Measurements from ENCODE around the gene FGFR4.

Gene FGFR4

DNA sequence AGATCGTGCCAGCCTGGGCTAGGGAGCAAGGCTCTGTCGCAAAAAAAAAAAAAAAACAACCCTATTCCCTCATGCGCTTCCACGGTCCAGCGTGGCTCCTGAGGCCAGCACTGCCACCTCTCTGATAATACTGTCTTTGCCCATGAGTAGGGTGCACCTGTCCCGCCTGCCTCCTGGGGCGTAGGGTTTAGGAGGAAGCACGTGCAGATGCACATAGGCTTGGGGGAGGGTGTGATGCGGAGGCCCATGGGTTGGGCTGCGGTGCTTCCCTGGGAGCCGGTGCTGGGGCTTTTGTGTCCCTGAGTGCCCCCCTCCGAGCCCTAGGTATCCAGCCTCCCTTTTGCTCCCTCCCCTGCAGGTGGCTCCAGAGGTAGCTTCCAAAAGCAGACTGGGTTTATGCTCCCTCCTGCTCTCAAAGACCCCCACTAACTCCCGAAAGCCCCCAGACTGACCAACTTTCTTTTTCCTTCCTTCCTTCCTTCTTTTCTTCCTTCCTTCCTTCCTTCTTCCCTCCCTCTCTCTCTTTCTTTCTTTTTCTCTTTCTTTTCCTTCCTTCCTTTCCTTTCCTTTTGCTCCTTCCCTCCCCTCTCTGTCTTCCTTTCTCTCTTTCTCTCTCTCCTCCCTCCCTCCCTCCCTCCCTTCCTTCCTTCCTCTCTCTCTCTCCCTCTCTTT, 12.8 kb downstream of the FGFR4 start:
- DNase-seq: no peak
- no peak overlapping the region for H2BK5ac ChIP-seq (ENCODE audit: low read depth, low read length, poor library complexity, severe bottlenecking)
- no peak overlapping the region for H3K4me3 ChIP-seq (ENCODE audit: insufficient read depth in 1 of 2, low read depth in 1 of 2, low read length in 2 of 2)
- no peak overlapping the region for H3K23ac ChIP-seq (ENCODE audit: low read length in 2 of 2)
- no peak overlapping the region for H3K27ac ChIP-seq (ENCODE audit: low read length, poor library complexity, severe bottlenecking)
- peak overlapping the region; percentile 88 for H2AK5ac ChIP-seq (ENCODE audit: low read length, severe bottlenecking)
- H2AFZ ChIP-seq (ENCODE audit: low read depth, low read length): no peak overlapping the region
- H3K14ac ChIP-seq (ENCODE audit: low read length in 2 of 2): no peak overlapping the region
- H3K27me3 ChIP-seq (ENCODE audit: control insufficient read depth in 1 of 2, insufficient read depth in 1 of 2, low read length in 2 of 2): peaks cover 0 to 29% of the 10 kb centered on the region in 2 experiments
- no peak overlapping the region for H3K9ac ChIP-seq (ENCODE audit: low read length)
- no peak overlapping the region for H3K18ac ChIP-seq (ENCODE audit: low read depth in 1 of 2, low read length in 2 of 2)
- H3K4ac ChIP-seq (ENCODE audit: low read depth in 1 of 2, low read length in 2 of 2): no peak overlapping the region
- H2BK15ac ChIP-seq (ENCODE audit: low read depth, poor library complexity, severe bottlenecking): peak overlapping the region; percentile 84
- peaks cover 60% of the 10 kb centered on the region for H3K4me1 ChIP-seq (ENCODE audit: control insufficient read depth, insufficient read depth, low read depth, low read length)
- H3K36me3 ChIP-seq (ENCODE audit: control insufficient read depth in 1 of 2, insufficient read depth in 2 of 2, low read depth in 1 of 2, low read length in 2 of 2): peaks cover 0 to 36% of the 10 kb centered on the region in 2 experiments
- peaks cover 2% of the 10 kb centered on the region for H3K79me1 ChIP-seq (replicated peaks; ENCODE audit: low read length, poor library complexity, severe bottlenecking)
- H4K8ac ChIP-seq (ENCODE audit: low read length): no peak overlapping the region
- H4K91ac ChIP-seq (ENCODE audit: low read length): no peak overlapping the region
- H2BK12ac ChIP-seq (ENCODE audit: low read length in 2 of 2): no peak overlapping the region
- H2BK120ac ChIP-seq (ENCODE audit: low read depth, low read length): no peak overlapping the region
- WGBS: 64% methylated on average over 13 of the region's 13 CpGs
- H3K9me3 ChIP-seq (ENCODE audit: control insufficient read depth, low read length): no peaks in the 10 kb centered on the region
- H3K4me2 ChIP-seq (ENCODE audit: low read length, poor library complexity, severe bottlenecking): no peak overlapping the region

- no peak overlapping the region for H2BK5ac ChIP-seq (ENCODE audit: low read depth, low read length, poor library complexity, severe bottlenecking)
- peaks cover 0 to 27% of the 10 kb centered on the region in 2 experiments for H3K36me3 ChIP-seq (ENCODE audit: control insufficient read depth in 1 of 2, insufficient read depth in 2 of 2, low read depth in 1 of 2, low read length in 2 of 2)
- peak overlapping the region in 1 of 2 experiments; percentile 26 for H3K4ac ChIP-seq (ENCODE audit: low read depth in 1 of 2, low read length in 2 of 2)
- H3K4me3 ChIP-seq (ENCODE audit: insufficient read depth in 1 of 2, low read depth in 1 of 2, low read length in 2 of 2): no peak overlapping the region
- H3K27ac ChIP-seq (ENCODE audit: low read length, poor library complexity, severe bottlenecking): no peak overlapping the region
- H2AK5ac ChIP-seq (ENCODE audit: low read length, severe bottlenecking): peak overlapping the region; percentile 16
- no peak overlapping the region for H3K23ac ChIP-seq (ENCODE audit: low read length in 2 of 2)
- H3K18ac ChIP-seq (ENCODE audit: low read depth in 1 of 2, low read length in 2 of 2): no peak overlapping the region
- no peak overlapping the region for H2AFZ ChIP-seq (ENCODE audit: low read depth, low read length)
- no peak overlapping the region for H3K9ac ChIP-seq (ENCODE audit: low read length)
- no peak overlapping the region for H2BK15ac ChIP-seq (ENCODE audit: low read depth, poor library complexity, severe bottlenecking)
- peak overlapping the region; percentile 19 for H4K8ac ChIP-seq (ENCODE audit: low read length)
- peaks cover 48% of the 10 kb centered on the region for H3K4me1 ChIP-seq (ENCODE audit: control insufficient read depth, insufficient read depth, low read depth, low read length)
- peaks cover 0 to 34% of the 10 kb centered on the region in 2 experiments for H3K27me3 ChIP-seq (ENCODE audit: control insufficient read depth in 1 of 2, insufficient read depth in 1 of 2, low read length in 2 of 2)
- H2BK12ac ChIP-seq (ENCODE audit: low read length in 2 of 2): peak overlapping the region in 1 of 2 experiments; percentile 45
- no peak overlapping the region for H3K4me2 ChIP-seq (ENCODE audit: low read length, poor library complexity, severe bottlenecking)
- no peak overlapping the region for H3K14ac ChIP-seq (ENCODE audit: low read length in 2 of 2)
- DNase-seq: peak; percentile 45
- 48% methylated on average over 6 of the region's 6 CpGs for WGBS
- no peak overlapping the region for H2BK120ac ChIP-seq (ENCODE audit: low read depth, low read length)
- H3K9me3 ChIP-seq (ENCODE audit: control insufficient read depth, low read length): no peaks in the 10 kb centered on the region
- peak overlapping the region; percentile 59 for H4K91ac ChIP-seq (ENCODE audit: low read length)
- peaks cover 2% of the 10 kb centered on the region for H3K79me1 ChIP-seq (replicated peaks; ENCODE audit: low read length, poor library complexity, severe bottlenecking)
These were observed 14.0 kb downstream of the FGFR4 start for GRCh38 chr5:177100714-177101121.

DNA sequence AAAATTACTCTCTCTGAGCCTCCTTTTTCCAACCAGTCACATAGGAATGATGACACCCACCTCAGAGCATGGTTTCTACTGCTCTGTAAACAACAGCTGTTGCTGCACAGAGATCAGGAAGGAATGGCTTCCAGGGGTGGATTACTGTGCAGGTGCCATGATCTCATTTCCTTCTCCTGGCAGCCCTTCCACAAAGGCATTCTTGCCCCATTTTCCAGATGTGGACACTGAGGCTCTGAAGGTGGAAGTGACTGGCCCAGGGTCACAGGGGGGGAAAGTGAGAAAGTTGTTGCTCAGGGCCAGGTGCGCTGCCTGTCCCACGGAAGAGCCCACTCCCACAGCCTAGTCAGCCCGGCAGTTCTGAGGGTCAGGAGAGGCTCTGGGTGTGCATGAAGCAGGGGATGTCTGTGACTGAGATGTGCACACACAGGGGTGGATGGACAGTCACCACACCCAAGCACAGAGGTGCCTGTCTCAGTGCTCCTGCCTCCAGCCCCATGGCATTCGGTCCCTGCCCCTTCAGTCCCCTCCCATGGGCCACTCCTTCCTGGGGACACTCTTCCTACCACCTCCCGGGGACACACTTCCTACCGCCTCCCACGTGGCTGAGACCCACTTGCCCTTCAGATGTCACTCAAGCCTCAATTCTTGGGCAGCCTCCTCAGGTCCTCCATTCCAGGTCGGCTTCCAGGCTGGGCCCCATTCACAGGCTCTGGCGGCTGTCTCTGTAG, 17.0 kb downstream of the FGFR4 start:
- Histone ChIP-seq H3K79me1 (replicated peaks; ENCODE audit: low read length, poor library complexity, severe bottlenecking) (no peaks in the 10 kb centered on the region), H3K4me3 (ENCODE audit: insufficient read depth in 1 of 2, low read depth in 1 of 2, low read length in 2 of 2) (no peak overlapping the region), H3K36me3 (ENCODE audit: control insufficient read depth in 1 of 2, insufficient read depth in 2 of 2, low read depth in 1 of 2, low read length in 2 of 2) (no peaks in the 10 kb centered on the region), H3K27ac (ENCODE audit: low read length, poor library complexity, severe bottlenecking) (no peak overlapping the region), H3K23ac (ENCODE audit: low read length in 2 of 2) (no peak overlapping the region), H2BK5ac (ENCODE audit: low read depth, low read length, poor library complexity, severe bottlenecking) (no peak overlapping the region), H3K9me3 (ENCODE audit: control insufficient read depth, low read length) (no peaks in the 10 kb centered on the region), H2AFZ (ENCODE audit: low read depth, low read length) (no peak overlapping the region), H2BK12ac (ENCODE audit: low read length in 2 of 2) (peak overlapping the region in 1 of 2 experiments; percentile 45), H3K4ac (ENCODE audit: low read depth in 1 of 2, low read length in 2 of 2) (no peak overlapping the region), H2BK120ac (ENCODE audit: low read depth, low read length) (no peak overlapping the region), H4K91ac (ENCODE audit: low read length) (no peak overlapping the region), H4K8ac (ENCODE audit: low read length) (no peak overlapping the region), H2AK5ac (ENCODE audit: low read length, severe bottlenecking) (no peak overlapping the region), H2BK15ac (ENCODE audit: low read depth, poor library complexity, severe bottlenecking) (no peak overlapping the region), H3K4me1 (ENCODE audit: control insufficient read depth, insufficient read depth, low read depth, low read length) (peaks cover 29% of the 10 kb centered on the region), H3K27me3 (ENCODE audit: control insufficient read depth in 1 of 2, insufficient read depth in 1 of 2, low read length in 2 of 2) (peaks cover 0 to 36% of the 10 kb centered on the region in 2 experiments), H3K14ac (ENCODE audit: low read length in 2 of 2) (peak overlapping the region in 1 of 2 experiments; percentile 26), H3K4me2 (ENCODE audit: low read length, poor library complexity, severe bottlenecking) (no peak overlapping the region), H3K9ac (ENCODE audit: low read length) (no peak overlapping the region), H3K18ac (ENCODE audit: low read depth in 1 of 2, low read length in 2 of 2) (no peak overlapping the region)
- peak; percentile 55 for DNase-seq
- WGBS: 67% methylated on average over 8 of the region's 9 CpGs

- DNase-seq: no peak
- Histone ChIP-seq H4K8ac (ENCODE audit: low read length) (no peak overlapping the region), H3K27me3 (ENCODE audit: control insufficient read depth in 1 of 2, insufficient read depth in 1 of 2, low read length in 2 of 2) (peaks cover 0 to 29% of the 10 kb centered on the region in 2 experiments), H3K23ac (ENCODE audit: low read length in 2 of 2) (no peak overlapping the region), H3K9ac (ENCODE audit: low read length) (no peak overlapping the region), H3K4me1 (ENCODE audit: control insufficient read depth, insufficient read depth, low read depth, low read length) (peaks cover 14% of the 10 kb centered on the region), H2BK12ac (ENCODE audit: low read length in 2 of 2) (no peak overlapping the region), H4K91ac (ENCODE audit: low read length) (no peak overlapping the region), H2AFZ (ENCODE audit: low read depth, low read length) (no peak overlapping the region), H3K4me2 (ENCODE audit: low read length, poor library complexity, severe bottlenecking) (no peak overlapping the region), H3K79me1 (replicated peaks; ENCODE audit: low read length, poor library complexity, severe bottlenecking) (no peaks in the 10 kb centered on the region), H3K14ac (ENCODE audit: low read length in 2 of 2) (no peak overlapping the region), H3K9me3 (ENCODE audit: control insufficient read depth, low read length) (no peaks in the 10 kb centered on the region), H2AK5ac (ENCODE audit: low read length, severe bottlenecking) (no peak overlapping the region), H3K27ac (ENCODE audit: low read length, poor library complexity, severe bottlenecking) (no peak overlapping the region), H2BK120ac (ENCODE audit: low read depth, low read length) (no peak overlapping the region), H3K18ac (ENCODE audit: low read depth in 1 of 2, low read length in 2 of 2) (no peak overlapping the region), H3K4me3 (ENCODE audit: insufficient read depth in 1 of 2, low read depth in 1 of 2, low read length in 2 of 2) (no peak overlapping the region), H3K36me3 (ENCODE audit: control insufficient read depth in 1 of 2, insufficient read depth in 2 of 2, low read depth in 1 of 2, low read length in 2 of 2) (no peaks in the 10 kb centered on the region), H2BK15ac (ENCODE audit: low read depth, poor library complexity, severe bottlenecking) (no peak overlapping the region), H3K4ac (ENCODE audit: low read depth in 1 of 2, low read length in 2 of 2) (no peak overlapping the region), H2BK5ac (ENCODE audit: low read depth, low read length, poor library complexity, severe bottlenecking) (no peak overlapping the region)
- 85% methylated on average over 22 of the region's 24 CpGs for WGBS
These were observed 19.2 kb downstream of the FGFR4 start for GRCh38 chr5:177105691-177106476.
